H1 (cell line): ENCODE data around the gene APBA2. TPM values are rescaled to one million over a fixed set of nuclear protein-coding genes. Genes with fewer than 3 reads are reported as not detected.

ENCODE experiments used
- ASH2L ChIP-seq: fragments of 200-600, 300-600 bp; sonication (generic); IDR thresholded peaks from one replicate; pipeline ENCODE4 v1.7.1; 2017; ENCODE audit warnings: low read length
- CHD2 ChIP-seq: IDR thresholded peaks from 2 replicates; pipeline ENCODE4 v1.6.1; 2012; ENCODE audit warnings: low read length, improper control_type of control experiment
- polyA plus RNA-seq, 7 experiments: library from polyadenylated mRNA; depleted of rRNA in 3 of 7; stranded (reverse) in 5 of 7; unstranded in 2 of 7; fragments of >200 nt in 5 of 7; fragments of 200-250 nt in 2 of 7; gene quantifications; 1 replicate in 5 of 7; 2 replicates in 1 of 7; 4 replicates in 1 of 7; pipeline versions ENCODE4 v1.2.1 to v1.2.3, GENCODE V29; 2011 to 2013; ENCODE audit warnings: missing spikeins in 2 of 7, mixed read lengths in 2 of 7
- total RNA-seq: library from RNA; stranded (reverse); fragmentation: NEBNext Ultra II Directional; extraction: Animal tissue kit (Norgen Biotek cat#: 25700); gene quantifications from 2 replicates; pipeline ENCODE4 v1.2.1, GENCODE V29; 2021

The APBA2 gene
- total and polyA plus RNA-seq, 2 of the 8 experiments (the other 6 are each of a cell fraction or from before 2014, with no cell fraction given), result 15.5 to 19.0 TPM

DNA sequence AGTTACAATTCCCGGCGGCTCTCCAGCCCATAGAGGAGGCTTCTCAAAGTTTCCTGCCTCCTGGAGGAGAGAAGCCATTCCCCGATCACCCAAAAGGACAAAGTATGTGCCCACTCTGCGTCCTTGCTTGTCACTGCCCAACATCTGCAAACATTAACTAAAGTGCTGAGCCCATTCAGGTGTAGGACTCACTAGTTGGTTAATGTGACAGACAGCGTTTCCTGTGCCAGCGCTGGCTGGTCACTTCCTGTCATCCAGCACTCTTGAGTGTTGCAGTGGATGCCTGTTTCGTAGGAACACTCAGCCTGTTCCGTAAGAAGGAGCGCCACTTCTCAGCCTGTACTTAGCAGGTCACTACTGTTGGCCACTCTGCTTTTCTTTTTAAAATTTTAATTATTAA is 100.3 kb downstream of the APBA2 start (continued):
- TF ChIP-seq ASH2L, result no peak
- no peak for TF ChIP-seq CHD2
